GM23338 (cell line): ENCODE data around the gene ANKRD13B. TPM values are rescaled to one million over a fixed set of nuclear protein-coding genes. Genes with fewer than 3 reads are reported as not detected.

Experiments
- ATAC-seq: fragments of 200-7000 bp; cut with Tn5 transposase; 3 replicates; pipeline ENCODE4 v1.9.1; 2020
- DNase-seq: peaks from one replicate; pipeline ENCODE4 v3.0.0-alpha.2; 2015; ENCODE audit warnings: low spot score
- H2AFZ ChIP-seq: fragments of 200-600 bp; sonication (generic); 2 replicates; pipeline ENCODE4 v1.8.0; 2016; ENCODE audit warnings: antibody characterized with exemption, mild to moderate bottlenecking, moderate library complexity
- H3F3A ChIP-seq: fragments of 200-600 bp; sonication (generic); replicated peaks from 2 replicates; pipeline ENCODE4 v1.8.0; 2017; ENCODE audit warnings: antibody characterized with exemption, mixed run types, low read depth
- H3K27ac ChIP-seq: fragments of 200-600 bp; sonication (generic); 2 replicates; pipeline ENCODE4 v1.6.1; 2016; ENCODE audit warnings: low read depth
- H3K27me3 ChIP-seq: fragments of 200-600 bp; sonication (generic); 2 replicates; pipeline ENCODE4 v1.8.0; 2016; ENCODE audit warnings: mild to moderate bottlenecking, mixed run types, moderate library complexity; ENCODE audit not compliant: insufficient read depth
- H3K36me3 ChIP-seq: fragments of 200-600 bp; sonication (generic); 2 replicates; pipeline ENCODE4 v1.8.0; 2016; ENCODE audit warnings: mild to moderate bottlenecking; ENCODE audit not compliant: insufficient read depth
- H3K4me1 ChIP-seq: fragments of 200-600 bp; sonication (generic); 2 replicates; pipeline ENCODE4 v1.8.0; 2016; ENCODE audit warnings: mild to moderate bottlenecking, moderate library complexity; ENCODE audit not compliant: insufficient read depth
- H3K4me2 ChIP-seq: fragments of 200-600 bp; sonication (generic); 2 replicates; pipeline ENCODE4 v1.7.1; 2017; ENCODE audit warnings: mixed run types
- H3K4me3 ChIP-seq: fragments of 200-600 bp; sonication (generic); 2 replicates; pipeline ENCODE4 v1.6.1; 2016; ENCODE audit warnings: mixed run types
- H3K79me2 ChIP-seq: fragments of 200-600 bp; sonication (generic); replicated peaks from 2 replicates; pipeline ENCODE4 v1.8.0; 2017; ENCODE audit warnings: mild to moderate bottlenecking; ENCODE audit not compliant: insufficient read depth
- H3K9me2 ChIP-seq: fragments of 200-600 bp; sonication (generic); 2 replicates; pipeline ENCODE4 v1.8.0; 2017; ENCODE audit not compliant: insufficient read depth
- H4K20me1 ChIP-seq: fragments of 200-600 bp; sonication (generic); replicated peaks from 2 replicates; pipeline ENCODE4 v1.8.0; 2017; ENCODE audit warnings: mild to moderate bottlenecking; ENCODE audit not compliant: insufficient read depth
- H3K27ac Mint-ChIP-seq: 2 replicates; pipeline ENCODE4 v1.8.0; 2020; ENCODE audit warnings: inconsistent platforms, mild to moderate bottlenecking, moderate library complexity, mixed read lengths
- H3K27me3 Mint-ChIP-seq: 3 replicates; pipeline ENCODE4 v1.8.0; 2022; ENCODE audit warnings: low read depth, mild to moderate bottlenecking, moderate library complexity, mixed read lengths, inconsistent platforms; ENCODE audit not compliant: insufficient read depth, poor library complexity
- H3K36me3 Mint-ChIP-seq: 3 replicates; pipeline ENCODE4 v1.8.0; 2021; ENCODE audit warnings: low read depth, mild to moderate bottlenecking, inconsistent platforms, moderate library complexity, mixed read lengths
- H3K4me1 Mint-ChIP-seq: 3 replicates; pipeline ENCODE4 v1.8.0; 2020; ENCODE audit warnings: mild to moderate bottlenecking, inconsistent platforms, mixed read lengths
- H3K4me3 Mint-ChIP-seq: 3 replicates; pipeline ENCODE4 v1.8.0; 2021; ENCODE audit warnings: moderate library complexity, mild to moderate bottlenecking, inconsistent platforms, mixed read lengths
- H3K9me3 Mint-ChIP-seq: 3 replicates; pipeline ENCODE4 v1.8.0; 2020; ENCODE audit warnings: moderate library complexity, mild to moderate bottlenecking, inconsistent platforms, mixed read lengths
- CREB1 ChIP-seq: fragments of 250-450 bp; sonication (Bioruptor Pico); IDR thresholded peaks from 2 replicates; pipeline ENCODE4 v1.5.0; 2020; ENCODE audit warnings: low read depth, mild to moderate bottlenecking, moderate library complexity
- CTCF ChIP-seq, 2 experiments: fragments of 200-600 bp in 1 of 2; sonication (generic) in 1 of 2; conservative IDR thresholded peaks; 2 replicates each; pipeline versions ENCODE4 v1.5.1 to v1.6.1; 2016 to 2017; ENCODE audit warnings: antibody characterized with exemption in 2 of 2, low read depth in 2 of 2, mild to moderate bottlenecking in 2 of 2, moderate library complexity in 1 of 2
- EZH2 ChIP-seq: fragments of 200-600 bp; sonication (generic); IDR thresholded peaks from one replicate; pipeline ENCODE4 v1.8.0; 2017; ENCODE audit warnings: antibody characterized with exemption, mild to moderate bottlenecking, low read depth; ENCODE audit not compliant: unreplicated experiment
- EZH2phosphoT487 ChIP-seq: fragments of 200-600 bp; sonication (generic); IDR thresholded peaks from one replicate; pipeline ENCODE4 v1.8.1; 2018; ENCODE audit warnings: antibody characterized with exemption; ENCODE audit not compliant: unreplicated experiment
- JUNB ChIP-seq: IDR thresholded peaks from one replicate; pipeline ENCODE4 v1.6.1; 2016; ENCODE audit warnings: antibody characterized with exemption; ENCODE audit not compliant: unreplicated experiment
- NANOG ChIP-seq: IDR thresholded peaks from 2 replicates; pipeline ENCODE4 v1.6.1; 2016; ENCODE audit warnings: antibody characterized with exemption, borderline replicate concordance
- REST ChIP-seq: IDR thresholded peaks from one replicate; pipeline ENCODE4 v1.6.1; 2018; ENCODE audit warnings: antibody characterized with exemption; ENCODE audit not compliant: unreplicated experiment
- STAT1 ChIP-seq: IDR thresholded peaks from one replicate; pipeline ENCODE4 v1.6.1; 2016; ENCODE audit warnings: antibody characterized with exemption; ENCODE audit not compliant: unreplicated experiment
- ZNF114 ChIP-seq: fragments of 250-450 bp; sonication (Bioruptor Pico); IDR thresholded peaks from 2 replicates; pipeline ENCODE4 v1.5.0; 2020; ENCODE audit warnings: mild to moderate bottlenecking, moderate library complexity
- ZNF331 ChIP-seq: fragments of 250-450 bp; sonication (Bioruptor Pico); IDR thresholded peaks from 2 replicates; pipeline ENCODE4 v1.5.0; 2020; ENCODE audit warnings: low read depth, mild to moderate bottlenecking, moderate library complexity
- ZNF462 ChIP-seq: fragments of 250-450 bp; sonication (Bioruptor Pico); IDR thresholded peaks from 2 replicates; pipeline ENCODE4 v1.5.0; 2020; ENCODE audit warnings: mild to moderate bottlenecking, moderate library complexity
- polyA plus RNA-seq: library from polyadenylated mRNA; unstranded; fragments of >200 nt; fragmentation: Nextera tagmentation; extraction: Ambion mirVana; gene quantifications from 2 replicates; pipeline ENCODE4 v1.2.1, GENCODE V29; 2016
- total RNA-seq: library from RNA; depleted of rRNA; stranded (reverse); fragments of >200 nt; shearing (Covaris generic); gene quantifications from 2 replicates; pipeline ENCODE4 v1.2.3, GENCODE V29; 2014

Gene ANKRD13B
- total and polyA plus RNA-seq, 2 experiments from 2014 or later = 8.2 to 57.4 TPM

- no peak for TF ChIP-seq CTCF (conservative IDR thresholded peaks at IDR 0.05; ENCODE audit: low read depth in 2 of 2)
- no peak for TF ChIP-seq EZH2
- no peak for TF ChIP-seq EZH2phosphoT487
- no peak for TF ChIP-seq NANOG
- no peak for TF ChIP-seq ZNF114 (CRISPR knock-in tag)
Measured at GRCh38 chr17:29628644-29629043, 35.7 kb downstream of the ANKRD13B start (continued).

- H3K4me1 Mint-ChIP-seq = peaks cover 14% of the 10 kb centered on the region
- H3K9me3 Mint-ChIP-seq = no peaks in the 10 kb centered on the region
- Histone ChIP-seq H3K36me3 (no peaks in the 10 kb centered on the region), H3K79me2 (no peaks in the 10 kb centered on the region), H3K27ac (no peak overlapping the region), H3F3A (no peaks in the 10 kb centered on the region; the same call in 1 of the 2 replicates), H3K4me2 (no peak overlapping the region), H3K4me3 (no peak overlapping the region), H2AFZ (no peak overlapping the region), H3K27me3 (no peaks in the 10 kb centered on the region), H3K9me2 (no peaks in the 10 kb centered on the region), H4K20me1 (no peaks in the 10 kb centered on the region), H3K4me1 (no peaks in the 10 kb centered on the region; the same call in 1 of the 2 replicates)
- peaks cover 3% of the 10 kb centered on the region for H3K27me3 Mint-ChIP-seq
- no peaks in the 10 kb centered on the region; the same call in 2 of the 3 replicates for H3K36me3 Mint-ChIP-seq
- H3K27ac Mint-ChIP-seq = no peak overlapping the region
- no peak overlapping the region for H3K4me3 Mint-ChIP-seq
- DNase-seq = no peak
- ATAC-seq = no peak
- TF ChIP-seq CREB1 (CRISPR knock-in tag) (no peak), JUNB (no peak), STAT1 (no peak), EZH2 (no peak), ZNF331 (CRISPR knock-in tag) (no peak), REST (no peak), ZNF462 (CRISPR knock-in tag) (no peak), CTCF (conservative IDR thresholded peaks at IDR 0.05; ENCODE audit: low read depth in 2 of 2) (no peak), EZH2phosphoT487 (no peak)
Measured at GRCh38 chr17:29629839-29630238, 36.9 kb downstream of the ANKRD13B start.
